ENCODE data around the gene KIF3C. TPM values are rescaled to one million over a fixed set of nuclear protein-coding genes. Genes with fewer than 3 reads are reported as not detected.

The KIF3C gene
- total RNA-seq, 1 donor from 2014 or later = 6.5 TPM

DNA sequence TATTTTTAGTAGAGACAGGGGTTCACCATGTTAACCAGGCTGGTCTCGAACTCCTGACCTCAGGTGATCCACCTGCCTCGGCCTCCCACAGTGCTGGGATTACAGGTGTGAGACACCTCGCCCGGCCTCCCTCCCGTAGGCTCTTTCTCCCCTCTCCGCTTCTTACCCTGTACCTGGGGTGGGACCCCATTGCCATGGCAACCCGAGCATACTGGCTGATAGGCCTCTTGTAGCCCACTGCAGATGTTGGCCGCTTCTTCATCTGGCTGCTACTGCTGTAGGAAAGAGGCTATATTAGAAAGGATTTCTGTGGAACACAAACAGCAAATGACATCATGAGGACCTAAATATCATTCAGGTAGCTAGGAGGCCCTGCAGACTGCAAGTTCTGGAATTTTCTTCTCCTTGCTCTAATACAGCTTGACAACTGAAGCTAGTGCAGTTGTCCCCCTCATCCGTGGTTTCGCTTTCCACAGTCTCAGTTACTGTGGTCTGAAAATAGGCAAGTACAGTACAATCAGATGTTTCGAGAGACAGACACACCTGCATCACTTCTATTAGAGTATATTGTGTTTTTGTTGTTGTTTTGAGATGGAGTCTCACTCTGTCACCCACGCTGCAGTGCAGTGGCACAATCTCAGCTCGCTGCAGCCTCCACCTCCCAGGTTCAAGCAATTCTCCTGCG lies 52.4 kb downstream of the KIF3C start:
- H3K36me3 ChIP-seq = no peaks in the 10 kb centered on the region
- H3K9me3 ChIP-seq = no peaks in the 10 kb centered on the region
- H3K27me3 ChIP-seq = no peaks in the 10 kb centered on the region
- ATAC-seq (no peak), DNase-seq (no peak)
- no peak overlapping the region for H3K4me3 ChIP-seq
- H3K4me1 ChIP-seq = no peaks in the 10 kb centered on the region
- intact Hi-C loops (cut with DNase I) = no loop called here
- H3K27ac ChIP-seq = no peak overlapping the region
- TF ChIP-seq, protein P1, sequence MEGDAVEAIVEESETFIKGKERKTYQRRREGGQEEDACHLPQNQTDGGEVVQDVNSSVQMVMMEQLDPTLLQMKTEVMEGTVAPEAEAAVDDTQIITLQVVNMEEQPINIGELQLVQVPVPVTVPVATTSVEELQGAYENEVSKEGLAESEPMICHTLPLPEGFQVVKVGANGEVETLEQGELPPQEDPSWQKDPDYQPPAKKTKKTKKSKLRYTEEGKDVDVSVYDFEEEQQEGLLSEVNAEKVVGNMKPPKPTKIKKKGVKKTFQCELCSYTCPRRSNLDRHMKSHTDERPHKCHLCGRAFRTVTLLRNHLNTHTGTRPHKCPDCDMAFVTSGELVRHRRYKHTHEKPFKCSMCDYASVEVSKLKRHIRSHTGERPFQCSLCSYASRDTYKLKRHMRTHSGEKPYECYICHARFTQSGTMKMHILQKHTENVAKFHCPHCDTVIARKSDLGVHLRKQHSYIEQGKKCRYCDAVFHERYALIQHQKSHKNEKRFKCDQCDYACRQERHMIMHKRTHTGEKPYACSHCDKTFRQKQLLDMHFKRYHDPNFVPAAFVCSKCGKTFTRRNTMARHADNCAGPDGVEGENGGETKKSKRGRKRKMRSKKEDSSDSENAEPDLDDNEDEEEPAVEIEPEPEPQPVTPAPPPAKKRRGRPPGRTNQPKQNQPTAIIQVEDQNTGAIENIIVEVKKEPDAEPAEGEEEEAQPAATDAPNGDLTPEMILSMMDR (IDR thresholded peaks at IDR 0.05) = no peak

DNA sequence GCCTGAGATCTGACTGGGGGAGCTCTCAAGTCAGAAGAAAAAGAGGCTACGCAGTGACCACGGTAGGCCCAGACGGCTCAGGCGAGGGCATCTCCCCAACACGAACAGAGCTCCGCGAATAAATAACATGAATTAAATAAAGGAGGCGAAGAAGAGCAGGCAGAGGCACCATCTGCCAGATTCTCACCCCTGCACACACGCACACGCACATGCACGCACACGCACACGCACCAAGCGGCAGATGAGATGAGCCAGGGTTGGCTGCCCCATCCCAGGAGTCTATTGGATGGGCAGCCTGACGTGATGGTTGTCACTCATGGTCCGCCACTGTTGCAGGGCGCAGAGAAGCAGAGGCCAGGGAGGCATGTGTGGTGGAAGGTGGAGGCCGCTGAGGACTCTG lies 53.6 kb downstream of the KIF3C start:
- Histone ChIP-seq H3K9me3 (no peaks in the 10 kb centered on the region), H3K36me3 (no peaks in the 10 kb centered on the region), H3K27ac (no peak overlapping the region), H3K4me1 (no peaks in the 10 kb centered on the region), H3K27me3 (no peaks in the 10 kb centered on the region), H3K4me3 (no peak overlapping the region)
- DNase-seq = no peak
- intact Hi-C loops (cut with DNase I) = no loop called here
- TF ChIP-seq, protein P1 (IDR thresholded peaks at IDR 0.05) = no peak
- peak; percentile 13 for ATAC-seq

DNA sequence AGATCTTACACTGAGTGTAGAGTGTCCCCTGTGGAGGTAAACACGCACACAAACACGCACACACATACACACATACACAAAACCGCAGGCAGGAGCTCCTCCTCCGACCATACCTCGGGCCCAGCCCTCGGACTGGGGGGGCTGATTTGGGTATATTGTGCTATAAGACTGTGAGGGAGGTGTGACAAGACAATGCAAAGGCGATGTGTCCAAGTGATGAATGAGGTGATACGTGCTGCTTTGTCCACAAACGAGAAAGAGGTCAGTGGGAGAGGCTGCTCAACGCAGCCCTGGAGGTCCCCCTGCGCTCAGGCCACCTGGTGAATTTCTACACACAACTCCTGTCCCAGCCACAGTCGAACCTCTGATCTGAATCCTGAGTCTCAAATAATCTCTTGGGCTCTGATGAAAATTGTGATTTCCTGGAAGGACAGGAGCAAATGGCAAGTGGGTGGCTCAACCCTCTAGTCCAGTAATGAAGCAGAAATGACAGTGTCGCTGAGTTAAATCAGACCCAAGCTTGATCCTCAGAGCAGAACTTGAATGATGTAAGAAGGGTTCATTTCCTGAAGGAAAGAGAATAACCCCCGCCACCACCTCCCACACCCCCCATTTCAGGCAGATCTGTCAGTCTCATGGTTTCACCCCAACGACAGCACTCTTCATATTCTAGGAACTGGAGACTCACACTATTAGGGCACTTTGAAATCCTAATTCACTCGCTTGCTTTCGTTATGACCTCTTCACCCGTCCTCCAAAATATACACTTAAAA lies 55.1 kb downstream of the KIF3C start:
- H3K4me1 ChIP-seq = no peaks in the 10 kb centered on the region
- H3K27ac ChIP-seq = no peak overlapping the region
- ATAC-seq (no peak), DNase-seq (no peak)
- H3K4me3 ChIP-seq = no peak overlapping the region
- no peaks in the 10 kb centered on the region for H3K27me3 ChIP-seq
- no peaks in the 10 kb centered on the region for H3K36me3 ChIP-seq
- TF ChIP-seq, protein P1 (IDR thresholded peaks at IDR 0.05) = no peak
- H3K9me3 ChIP-seq = no peaks in the 10 kb centered on the region
- intact Hi-C loops (cut with DNase I) = no loop called here

DNA sequence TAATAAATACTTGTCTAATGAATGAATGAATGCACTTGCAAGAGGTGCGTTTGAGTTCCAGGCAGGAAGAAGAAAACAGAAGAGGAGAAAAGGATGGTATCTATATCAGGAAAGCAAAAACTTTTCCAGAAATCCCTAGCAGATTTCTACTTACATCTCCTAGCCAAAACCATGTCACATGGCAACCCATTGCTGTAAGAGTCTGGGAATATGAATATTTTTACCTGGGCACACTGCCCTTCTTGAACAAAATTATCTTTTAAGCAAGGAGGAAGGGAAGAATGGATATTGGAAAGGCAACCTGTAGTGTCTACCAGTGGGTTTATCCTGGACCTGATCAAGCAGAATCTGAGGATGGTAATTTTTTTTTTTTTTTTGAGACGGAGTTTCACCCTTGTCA lies 59.8 kb downstream of the KIF3C start:
- ATAC-seq (no peak), DNase-seq (no peak)
- TF ChIP-seq, protein P1 (IDR thresholded peaks at IDR 0.05) = no peak
- Histone ChIP-seq H3K9me3 (no peaks in the 10 kb centered on the region), H3K27ac (no peak overlapping the region), H3K4me1 (no peaks in the 10 kb centered on the region), H3K27me3 (no peaks in the 10 kb centered on the region), H3K4me3 (no peak overlapping the region), H3K36me3 (no peaks in the 10 kb centered on the region)
- intact Hi-C loops (cut with DNase I) = no loop called here

DNA sequence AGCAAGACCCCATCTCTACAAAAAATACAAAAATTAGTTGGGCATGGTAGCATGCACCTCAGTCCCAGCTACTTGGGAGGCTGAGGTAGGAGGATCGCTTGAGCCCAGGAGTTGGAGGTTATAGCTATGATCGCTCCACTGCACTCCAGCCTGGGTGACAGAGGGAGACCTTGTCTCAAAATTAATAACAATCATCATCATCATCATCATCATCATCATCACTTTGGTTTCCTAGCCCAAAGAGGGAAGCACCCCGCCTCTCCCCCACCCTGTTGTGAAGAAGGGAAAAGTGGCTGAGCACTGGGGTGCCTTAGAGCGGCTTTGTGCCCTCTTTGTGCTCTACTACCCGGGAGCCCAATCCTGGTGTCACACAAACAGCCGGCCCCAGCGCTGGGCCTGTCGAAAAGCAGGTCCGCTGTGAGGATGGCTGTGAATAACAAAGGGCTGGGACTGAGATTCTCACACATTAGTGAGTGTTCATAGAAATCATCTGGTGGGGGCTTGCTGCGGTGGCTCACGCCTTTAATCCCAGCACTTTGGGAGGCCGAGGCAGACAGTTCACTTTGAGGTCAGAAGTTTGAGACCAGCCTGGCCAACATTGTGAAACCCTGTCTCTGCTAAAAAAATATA lies 61.4 kb downstream of the KIF3C start:
- no peaks in the 10 kb centered on the region for H3K27me3 ChIP-seq
- no peaks in the 10 kb centered on the region for H3K4me1 ChIP-seq
- DNase-seq (no peak), ATAC-seq (no peak)
- intact Hi-C loops (cut with DNase I) = no loop called here
- H3K4me3 ChIP-seq = no peak overlapping the region
- H3K36me3 ChIP-seq = no peaks in the 10 kb centered on the region
- TF ChIP-seq, protein P1 (IDR thresholded peaks at IDR 0.05) = no peak
- no peak overlapping the region for H3K27ac ChIP-seq
- H3K9me3 ChIP-seq = no peaks in the 10 kb centered on the region

All from upper lobe of right lung (tissue), 1 donor.